ENCODE measurements around the gene NELFE.

GRCh38 chr6:31915756-31916155 is 43.0 kb downstream of the NELFE start:
- TF ChIP-seq POLR2A (IDR thresholded peaks at IDR 0.05; ENCODE audit: low read length) (no peak), GATA1 (IDR thresholded peaks at IDR 0.05; ENCODE audit: low read depth, low read length) (no peak)
